ENCODE results near the gene EPHA7.

Gene EPHA7

GRCh38 chr6:93278241-93278640 is 141.1 kb downstream of the EPHA7 start:
- DNase-seq (ENCODE audit: low read depth), result no peak
- TF ChIP-seq MAX (IDR thresholded peaks at IDR 0.05; ENCODE audit: low read depth, low read length) (no peak), POLR2A (IDR thresholded peaks at IDR 0.05; ENCODE audit: extremely low read depth, insufficient read length) (no peak), CTCF (IDR thresholded peaks at IDR 0.05; ENCODE audit: low read depth, low read length) (no peak), MYC (IDR thresholded peaks at IDR 0.05; ENCODE audit: low read depth, low read length) (no peak)
- H3K4me3 ChIP-seq (ENCODE audit: low read depth, low read length), result no peak overlapping the region

GRCh38 chr6:93272896-93273295 is 146.5 kb downstream of the EPHA7 start:
- no peak for DNase-seq (ENCODE audit: low read depth)
- no peak for TF ChIP-seq CTCF (IDR thresholded peaks at IDR 0.05; ENCODE audit: low read depth, low read length)
- no peak for TF ChIP-seq MYC (IDR thresholded peaks at IDR 0.05; ENCODE audit: low read depth, low read length)
- no peak for TF ChIP-seq POLR2A (IDR thresholded peaks at IDR 0.05; ENCODE audit: extremely low read depth, insufficient read length)
- no peak for TF ChIP-seq MAX (IDR thresholded peaks at IDR 0.05; ENCODE audit: low read depth, low read length)
- H3K4me3 ChIP-seq (ENCODE audit: low read depth, low read length), result no peak overlapping the region

GRCh38 chr6:93272211-93272610 is 147.1 kb downstream of the EPHA7 start:
- no peak for TF ChIP-seq CTCF (IDR thresholded peaks at IDR 0.05; ENCODE audit: low read depth, low read length)
- no peak for TF ChIP-seq MAX (IDR thresholded peaks at IDR 0.05; ENCODE audit: low read depth, low read length)
- no peak for TF ChIP-seq MYC (IDR thresholded peaks at IDR 0.05; ENCODE audit: low read depth, low read length)
- no peak for TF ChIP-seq POLR2A (IDR thresholded peaks at IDR 0.05; ENCODE audit: extremely low read depth, insufficient read length)
- DNase-seq (ENCODE audit: low read depth), result no peak
- no peak overlapping the region for H3K4me3 ChIP-seq (ENCODE audit: low read depth, low read length)

GRCh38 chr6:93266116-93266817 is 153.1 kb downstream of the EPHA7 start:
- DNase-seq (ENCODE audit: low read depth), result no peak
- H3K4me3 ChIP-seq (ENCODE audit: low read depth, low read length), result no peak overlapping the region
- no peak for TF ChIP-seq POLR2A (IDR thresholded peaks at IDR 0.05; ENCODE audit: extremely low read depth, insufficient read length)
- TF ChIP-seq MYC (IDR thresholded peaks at IDR 0.05; ENCODE audit: low read depth, low read length), result no peak
- TF ChIP-seq CTCF (IDR thresholded peaks at IDR 0.05; ENCODE audit: low read depth, low read length), result no peak
- TF ChIP-seq MAX (IDR thresholded peaks at IDR 0.05; ENCODE audit: low read depth, low read length), result no peak

GRCh38 chr6:93260881-93261280 is 158.5 kb downstream of the EPHA7 start:
- no peak for TF ChIP-seq MYC (IDR thresholded peaks at IDR 0.05; ENCODE audit: low read depth, low read length)
- TF ChIP-seq CTCF (IDR thresholded peaks at IDR 0.05; ENCODE audit: low read depth, low read length), result no peak
- TF ChIP-seq POLR2A (IDR thresholded peaks at IDR 0.05; ENCODE audit: extremely low read depth, insufficient read length), result no peak
- TF ChIP-seq MAX (IDR thresholded peaks at IDR 0.05; ENCODE audit: low read depth, low read length), result no peak
- DNase-seq (ENCODE audit: low read depth), result no peak
- H3K4me3 ChIP-seq (ENCODE audit: low read depth, low read length), result no peak overlapping the region

Data from NB4 (cell line).